Neural progenitor cell (in vitro differentiated cells): ENCODE data around the gene CCT2.

Experiments
- EZH2phosphoT487 ChIP-seq: fragments of 200-600 bp; sonication (generic); IDR thresholded peaks from 2 replicates; pipeline ENCODE4 v1.6.1; 2017; ENCODE audit warnings: antibody characterized with exemption
- TF ChIP-seq, protein P1 (sequence below): fragments of 200-600 bp; sonication (generic); IDR thresholded peaks from 2 replicates; pipeline ENCODE4 v1.5.1; 2017; ENCODE audit warnings: antibody characterized with exemption, mild to moderate bottlenecking

GRCh38 chr12:69630191-69630590, 44.9 kb downstream of the CCT2 start:
- TF ChIP-seq, protein P1, sequence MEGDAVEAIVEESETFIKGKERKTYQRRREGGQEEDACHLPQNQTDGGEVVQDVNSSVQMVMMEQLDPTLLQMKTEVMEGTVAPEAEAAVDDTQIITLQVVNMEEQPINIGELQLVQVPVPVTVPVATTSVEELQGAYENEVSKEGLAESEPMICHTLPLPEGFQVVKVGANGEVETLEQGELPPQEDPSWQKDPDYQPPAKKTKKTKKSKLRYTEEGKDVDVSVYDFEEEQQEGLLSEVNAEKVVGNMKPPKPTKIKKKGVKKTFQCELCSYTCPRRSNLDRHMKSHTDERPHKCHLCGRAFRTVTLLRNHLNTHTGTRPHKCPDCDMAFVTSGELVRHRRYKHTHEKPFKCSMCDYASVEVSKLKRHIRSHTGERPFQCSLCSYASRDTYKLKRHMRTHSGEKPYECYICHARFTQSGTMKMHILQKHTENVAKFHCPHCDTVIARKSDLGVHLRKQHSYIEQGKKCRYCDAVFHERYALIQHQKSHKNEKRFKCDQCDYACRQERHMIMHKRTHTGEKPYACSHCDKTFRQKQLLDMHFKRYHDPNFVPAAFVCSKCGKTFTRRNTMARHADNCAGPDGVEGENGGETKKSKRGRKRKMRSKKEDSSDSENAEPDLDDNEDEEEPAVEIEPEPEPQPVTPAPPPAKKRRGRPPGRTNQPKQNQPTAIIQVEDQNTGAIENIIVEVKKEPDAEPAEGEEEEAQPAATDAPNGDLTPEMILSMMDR, result peak; percentile 50
- no peak for TF ChIP-seq EZH2phosphoT487
